GM04503 (cell line): ENCODE data around the gene ATG2B.

Experiments used
- DNase-seq: peaks from one replicate; pipeline ENCODE4 v3.0.0-alpha.2; 2012; ENCODE audit warnings: low read depth

ATG2B gene

GRCh38 chr14:96362965-96363750 is at the start of gene ATG2B, which contains the start of gene GSKIP:
Gene ATG2B (minus strand): TSS chr14:96363341. CDS start chr14:96362976, 365 bp downstream.
Gene GSKIP (plus strand): TSS chr14:96363526. CDS start chr14:96382248, 18,722 bp downstream.
- DNase-seq = peak; percentile 46

- DNase-seq = no peak
These were observed 47.0 kb upstream of the ATG2B start for GRCh38 chr14:96410119-96410518.

GRCh38 chr14:96409701-96410100 is 46.6 kb upstream of the ATG2B start:
- no peak for DNase-seq

GRCh38 chr14:96408608-96409007 is 45.5 kb upstream of the ATG2B start:
- no peak for DNase-seq

- no peak for DNase-seq
These were observed 44.9 kb upstream of the ATG2B start for GRCh38 chr14:96407935-96408570.

- no peak for DNase-seq
These were observed 42.5 kb upstream of the ATG2B start for GRCh38 chr14:96405677-96406076.

GRCh38 chr14:96403409-96403808 is 40.3 kb upstream of the ATG2B start:
- no peak for DNase-seq

GRCh38 chr14:96400495-96400894 is 37.4 kb upstream of the ATG2B start:
- DNase-seq = no peak

- no peak for DNase-seq
These were observed 36.3 kb upstream of the ATG2B start for GRCh38 chr14:96399405-96399804.

- no peak for DNase-seq
These were observed 35.8 kb upstream of the ATG2B start for GRCh38 chr14:96398921-96399320.

GRCh38 chr14:96398432-96398831 is 35.3 kb upstream of the ATG2B start:
- DNase-seq = no peak

GRCh38 chr14:96394047-96394815 is 31.1 kb upstream of the ATG2B start:
- DNase-seq = no peak

GRCh38 chr14:96393071-96393691 is 30.0 kb upstream of the ATG2B start:
- no peak for DNase-seq

- DNase-seq = peak; percentile 37
These were observed 28.4 kb upstream of the ATG2B start for GRCh38 chr14:96391293-96392118.

- no peak for DNase-seq
These were observed 27.8 kb upstream of the ATG2B start for GRCh38 chr14:96390965-96391292.

GRCh38 chr14:96385385-96385784 is 22.2 kb upstream of the ATG2B start:
- no peak for DNase-seq

GRCh38 chr14:96384740-96385139 is 21.6 kb upstream of the ATG2B start:
- DNase-seq = no peak

GRCh38 chr14:96384053-96384452 is 20.9 kb upstream of the ATG2B start:
- DNase-seq = no peak

GRCh38 chr14:96383445-96383844 is 20.3 kb upstream of the ATG2B start:
- DNase-seq = no peak

- DNase-seq = no peak
These were observed 17.6 kb upstream of the ATG2B start for GRCh38 chr14:96380735-96381134.

GRCh38 chr14:96376093-96376492 is 13.0 kb upstream of the ATG2B start:
- no peak for DNase-seq

- no peak for DNase-seq
These were observed 10.4 kb upstream of the ATG2B start for GRCh38 chr14:96373538-96373937.
